GM12878 (cell line): Measurements from ENCODE around the gene CCDC182.

Experiments used
- BCL11A ChIP-seq: IDR thresholded peaks from 2 replicates; pipeline ENCODE4 v1.6.1; 2011; ENCODE audit warnings: low read depth, low read length
- CBFB ChIP-seq: IDR thresholded peaks from 2 replicates; pipeline ENCODE4 v1.6.1; 2016; ENCODE audit warnings: antibody characterized with exemption, low read depth
- CHD4 ChIP-seq: fragments of 200-600 bp; sonication (generic); IDR thresholded peaks from 2 replicates; pipeline ENCODE4 v1.6.1; 2016; ENCODE audit warnings: mild to moderate bottlenecking
- CTCF ChIP-seq, 3 experiments: IDR thresholded peaks in 2 of 3; conservative IDR thresholded peaks in 1 of 3; 2 replicates each; pipeline ENCODE4 v1.5.1; 2011; ENCODE audit warnings: low read depth in 3 of 3, low read length in 3 of 3, mild to moderate bottlenecking in 3 of 3, control low read depth in 2 of 3, moderate library complexity in 2 of 3, inconsistent platforms in 1 of 3, mixed read lengths in 1 of 3; ENCODE audit not compliant: control insufficient read depth in 2 of 3, insufficient read depth in 1 of 3; ENCODE audit errors: extremely low read depth in 1 of 3
- GABPA ChIP-seq: IDR thresholded peaks from 2 replicates; pipeline ENCODE4 v1.6.1; 2014; ENCODE audit warnings: antibody characterized with exemption, low read depth, mild to moderate bottlenecking, inconsistent platforms
- HDAC2 ChIP-seq: fragments of 200-600 bp; sonication (generic); IDR thresholded peaks from 2 replicates; pipeline ENCODE4 v1.6.1; 2017
- HDGF ChIP-seq: fragments of 450-650 bp; IDR thresholded peaks from 2 replicates; pipeline ENCODE4 v1.6.1; 2016; ENCODE audit warnings: antibody characterized with exemption
- KAT2A ChIP-seq: conservative IDR thresholded peaks from 2 replicates; pipeline ENCODE4 v1.6.1; 2011; ENCODE audit warnings: low read depth, low read length; ENCODE audit not compliant: control insufficient read depth
- KDM1A ChIP-seq: fragments of 200-600 bp; sonication (generic); IDR thresholded peaks from 2 replicates; pipeline ENCODE4 v1.6.1; 2016; ENCODE audit warnings: borderline replicate concordance
- POLR2A ChIP-seq: IDR thresholded peaks from 2 replicates; pipeline ENCODE4 v1.6.1; 2011; ENCODE audit warnings: low read depth, mild to moderate bottlenecking, low read length

GRCh38 chr17:57732062-57732461 is 13.0 kb downstream of the CCDC182 start:
- TF ChIP-seq HDAC2, result no peak
- TF ChIP-seq CTCF (IDR thresholded peaks at IDR 0.05 in 2 of 3, conservative IDR thresholded peaks at IDR 0.05 in 1 of 3; ENCODE audit: control insufficient read depth in 2 of 3, extremely low read depth in 1 of 3, insufficient read depth in 1 of 3, low read depth in 3 of 3, low read length in 3 of 3), result no peak
- no peak for TF ChIP-seq GABPA
- TF ChIP-seq KAT2A, result no peak
- TF ChIP-seq HDGF, result no peak
- TF ChIP-seq KDM1A, result no peak
- TF ChIP-seq CHD4, result no peak
- TF ChIP-seq BCL11A, result no peak
- no peak for TF ChIP-seq CBFB
- TF ChIP-seq POLR2A, result no peak
